HFFc6 (cell line): ENCODE results near the gene SETX. TPM values are rescaled to one million over a fixed set of nuclear protein-coding genes. Genes with fewer than 3 reads are reported as not detected.

Experiments
- DNase-seq: peaks from one replicate; pipeline ENCODE4 v3.0.0-alpha.2; 2018
- H3K27ac Mint-ChIP-seq: 2 replicates; pipeline ENCODE4 v1.8.0; 2020; ENCODE audit warnings: mild to moderate bottlenecking, mixed read lengths
- H3K27me3 Mint-ChIP-seq: 2 replicates; pipeline ENCODE4 v1.8.0; 2021; ENCODE audit warnings: mild to moderate bottlenecking, moderate library complexity, mixed read lengths; ENCODE audit not compliant: insufficient read depth
- H3K36me3 Mint-ChIP-seq: 2 replicates; pipeline ENCODE4 v1.8.0; 2021; ENCODE audit warnings: low read depth, mixed read lengths
- H3K4me1 Mint-ChIP-seq: 2 replicates; pipeline ENCODE4 v1.8.0; 2020; ENCODE audit warnings: low read depth, mixed read lengths
- H3K4me3 Mint-ChIP-seq: 2 replicates; pipeline ENCODE4 v1.8.0; 2020; ENCODE audit warnings: mild to moderate bottlenecking, moderate library complexity, mixed read lengths
- H3K9me3 Mint-ChIP-seq: 2 replicates; pipeline ENCODE4 v1.8.0; 2020; ENCODE audit warnings: mild to moderate bottlenecking, mixed read lengths
- CTCF ChIP-seq: fragments of 200-600 bp; sonication (generic); IDR thresholded peaks from 2 replicates; pipeline ENCODE4 v1.5.0; 2021; ENCODE audit warnings: antibody characterized with exemption, mild to moderate bottlenecking
- total RNA-seq, 6 experiments: library from RNA; stranded (reverse); fragmentation: NEBNext Ultra II Directional; extraction: Animal tissue kit (Norgen Biotek cat#: 25700); gene quantifications; 2 replicates in 1 of 6; 3 replicates in 5 of 6; pipeline ENCODE4 v1.2.3, GENCODE V29; 2021

SETX gene
- total RNA-seq, 6 experiments from 2014 or later: 14.9 to 18.7 (median 17.7) TPM

GRCh38 chr9:132249690-132250089 is 105.1 kb downstream of the SETX start:
- Mint-ChIP-seq H3K27me3 (peaks cover 21% of the 10 kb centered on the region), H3K36me3 (no peaks in the 10 kb centered on the region), H3K9me3 (no peaks in the 10 kb centered on the region), H3K4me1 (no peaks in the 10 kb centered on the region), H3K27ac (no peak overlapping the region), H3K4me3 (no peak overlapping the region)
- no peak for DNase-seq
- no peak for TF ChIP-seq CTCF

- H3K27me3 Mint-ChIP-seq: peaks cover 24% of the 10 kb centered on the region
- no peak overlapping the region for H3K4me3 Mint-ChIP-seq
- H3K9me3 Mint-ChIP-seq: no peaks in the 10 kb centered on the region
- TF ChIP-seq CTCF: no peak
- no peaks in the 10 kb centered on the region for H3K36me3 Mint-ChIP-seq
- no peak for DNase-seq
- H3K4me1 Mint-ChIP-seq: no peaks in the 10 kb centered on the region
- H3K27ac Mint-ChIP-seq: no peak overlapping the region
These were observed 105.7 kb downstream of the SETX start for GRCh38 chr9:132249123-132249522.

- TF ChIP-seq CTCF: no peak
- no peaks in the 10 kb centered on the region for H3K4me1 Mint-ChIP-seq
- no peak overlapping the region for H3K4me3 Mint-ChIP-seq
- H3K27me3 Mint-ChIP-seq: peaks cover 23% of the 10 kb centered on the region
- no peaks in the 10 kb centered on the region for H3K36me3 Mint-ChIP-seq
- DNase-seq: no peak
- H3K9me3 Mint-ChIP-seq: no peaks in the 10 kb centered on the region
- H3K27ac Mint-ChIP-seq: no peak overlapping the region
These were observed 106.8 kb downstream of the SETX start for GRCh38 chr9:132247942-132248341.

GRCh38 chr9:132245465-132245864 is 109.3 kb downstream of the SETX start:
- H3K36me3 Mint-ChIP-seq: no peaks in the 10 kb centered on the region
- TF ChIP-seq CTCF: no peak
- DNase-seq: no peak
- H3K9me3 Mint-ChIP-seq: no peaks in the 10 kb centered on the region
- H3K4me3 Mint-ChIP-seq: no peak overlapping the region
- peaks cover 6% of the 10 kb centered on the region; the same call in 1 of the 2 replicates for H3K4me1 Mint-ChIP-seq
- H3K27me3 Mint-ChIP-seq: peaks cover 24% of the 10 kb centered on the region
- H3K27ac Mint-ChIP-seq: no peak overlapping the region

- Mint-ChIP-seq H3K36me3 (no peaks in the 10 kb centered on the region), H3K27ac (no peak overlapping the region), H3K27me3 (peaks cover 28% of the 10 kb centered on the region), H3K4me1 (peaks cover 6% of the 10 kb centered on the region; the same call in 1 of the 2 replicates), H3K4me3 (no peak overlapping the region), H3K9me3 (no peaks in the 10 kb centered on the region)
- TF ChIP-seq CTCF: no peak
- DNase-seq: no peak
These were observed 110.0 kb downstream of the SETX start for GRCh38 chr9:132244582-132245455.
